Glomerular visceral epithelial cell (primary cell): ENCODE results near the gene EFCAB3.
"Not testable (repeated sequence)": the region's sequence is repeated elsewhere in the genome, so short reads cannot be mapped to it uniquely, and the experiment has no call there.

Experiments used
- DNase-seq: peaks from one replicate; pipeline ENCODE4 v3.0.0-alpha.2; 2016; ENCODE audit errors: extremely low spot score

EFCAB3 gene

DNA sequence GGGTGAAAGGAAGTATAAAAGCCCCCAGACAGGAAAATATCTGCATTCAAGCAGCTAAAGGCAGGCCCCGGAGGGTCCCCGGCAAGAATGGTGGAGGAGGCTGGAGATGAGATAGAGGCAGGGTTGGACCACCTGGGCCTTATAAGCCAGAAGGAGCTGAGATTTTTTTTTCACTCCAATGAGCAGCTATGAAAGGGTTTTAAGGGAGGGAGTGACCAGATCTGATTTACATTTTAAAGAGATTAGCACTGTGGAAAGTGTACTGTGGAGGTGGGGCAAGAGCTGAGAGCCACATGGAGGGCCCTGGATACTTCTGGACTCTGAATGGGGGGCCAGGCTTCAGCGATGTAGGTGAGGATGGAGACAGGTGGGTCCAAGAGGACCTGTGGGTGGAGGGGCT lies 84.1 kb downstream of the EFCAB3 start:
- not testable (repeated sequence) for DNase-seq

DNA sequence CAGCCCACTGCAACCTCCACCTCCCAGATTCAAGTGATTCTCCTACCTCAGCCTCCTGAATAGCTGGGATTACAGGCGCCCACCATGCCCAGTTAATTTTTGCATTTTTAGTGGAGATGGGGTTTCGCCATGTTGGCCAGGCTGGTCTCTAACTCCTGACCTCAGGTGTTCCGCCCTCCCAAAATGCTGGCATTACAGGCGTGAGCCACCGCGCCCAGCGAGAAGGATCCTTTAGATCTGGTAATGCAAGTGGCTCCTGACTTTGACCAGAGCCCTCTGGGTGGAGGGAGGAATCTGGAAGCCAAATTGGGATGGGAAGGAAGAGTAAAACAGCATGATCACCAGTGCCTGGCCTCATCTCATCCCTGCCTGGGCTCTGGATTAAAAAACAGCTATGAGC lies 84.9 kb downstream of the EFCAB3 start:
- DNase-seq, result not testable (repeated sequence)
